Liver (tissue), 3 donors: ENCODE results near the gene DONSON.

Experiments used
- ATF3 ChIP-seq: IDR thresholded peaks from 2 replicates; pipeline ENCODE4 v1.6.1; 2016; ENCODE audit warnings: antibody characterized with exemption
- CTCF ChIP-seq: fragments of 150-350 bp; IDR thresholded peaks from 2 replicates; pipeline ENCODE4 v1.5.1; 2017; ENCODE audit warnings: improper control_type of control experiment, low read depth, low read length; ENCODE audit not compliant: missing input control
- FOXA1 ChIP-seq: IDR thresholded peaks from 2 replicates; pipeline ENCODE4 v1.6.1; 2016; ENCODE audit warnings: antibody characterized with exemption
- HNF4A ChIP-seq, 2 donors: conservative IDR thresholded peaks; 2 replicates each; pipeline ENCODE4 v1.6.1; 2016; ENCODE audit warnings: antibody characterized with exemption in 2 of 2, mild to moderate bottlenecking in 2 of 2
- RAD21 ChIP-seq, 2 donors: IDR thresholded peaks; 2 replicates each; pipeline ENCODE4 v1.6.1; 2016; ENCODE audit warnings: antibody characterized with exemption in 2 of 2, mild to moderate bottlenecking in 2 of 2
- REST ChIP-seq: IDR thresholded peaks from 2 replicates; pipeline ENCODE4 v1.6.1; 2016; ENCODE audit warnings: antibody characterized with exemption, mild to moderate bottlenecking
- RXRA ChIP-seq, 2 donors: IDR thresholded peaks; 2 replicates each; pipeline ENCODE4 v1.6.1; 2017 to 2018; ENCODE audit warnings: antibody characterized with exemption in 2 of 2, mild to moderate bottlenecking in 1 of 2
- SP1 ChIP-seq: IDR thresholded peaks from 2 replicates; pipeline ENCODE4 v1.6.1; 2018; ENCODE audit warnings: antibody characterized with exemption, mild to moderate bottlenecking
- TAF1 ChIP-seq: conservative IDR thresholded peaks from 2 replicates; pipeline ENCODE4 v1.6.1; 2016; ENCODE audit warnings: antibody characterized with exemption, mild to moderate bottlenecking
- YY1 ChIP-seq: IDR thresholded peaks from 2 replicates; pipeline ENCODE4 v1.6.1; 2016; ENCODE audit warnings: antibody characterized with exemption, mild to moderate bottlenecking
- TF ChIP-seq, protein P1 (sequence below): IDR thresholded peaks from 2 replicates; pipeline ENCODE4 v1.6.1; 2016; ENCODE audit warnings: antibody characterized with exemption
- TF ChIP-seq, protein P2 (sequence below): IDR thresholded peaks from 2 replicates; pipeline ENCODE4 v1.6.1; 2016; ENCODE audit warnings: antibody characterized with exemption
- donor health status: healthy.
- donor health status: healthy.

DNA sequence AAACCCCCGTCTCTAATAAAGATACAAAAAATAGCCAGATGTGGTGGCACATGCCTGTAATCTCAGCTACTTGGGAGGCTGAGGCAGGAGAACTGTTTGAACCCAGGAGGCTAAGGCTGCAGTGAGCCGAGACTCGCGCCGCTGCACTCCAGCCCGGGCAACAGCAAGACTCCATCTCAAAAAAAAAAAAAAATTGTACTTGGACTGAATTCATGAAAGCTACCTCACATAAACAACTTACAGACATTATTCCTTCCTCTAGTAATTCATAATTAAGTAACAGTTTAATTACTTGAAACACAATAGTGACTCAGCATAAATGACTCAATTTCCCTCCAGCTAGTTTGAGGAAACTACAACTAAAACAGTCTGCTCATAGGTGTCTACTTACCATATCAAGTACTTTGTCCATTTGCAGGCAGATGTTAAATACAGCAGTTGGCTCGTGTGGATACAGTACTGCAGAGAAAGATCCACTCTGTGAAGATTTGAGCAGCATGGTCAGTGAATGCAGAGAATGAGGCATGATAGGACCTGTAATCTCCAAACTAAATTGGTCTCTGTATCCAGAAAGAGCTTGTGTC, 9.4 kb downstream of the DONSON start:
- TF ChIP-seq CTCF: no peak
- no peak for TF ChIP-seq FOXA1
- no peak for TF ChIP-seq REST
- no peak for TF ChIP-seq RAD21 (IDR thresholded peaks at IDR 0.05)
- TF ChIP-seq YY1: no peak
- no peak for TF ChIP-seq HNF4A (conservative IDR thresholded peaks at IDR 0.05)
- no peak for TF ChIP-seq ATF3
- no peak for TF ChIP-seq TAF1
- no peak for TF ChIP-seq RXRA (IDR thresholded peaks at IDR 0.05)
- TF ChIP-seq, protein P1, sequence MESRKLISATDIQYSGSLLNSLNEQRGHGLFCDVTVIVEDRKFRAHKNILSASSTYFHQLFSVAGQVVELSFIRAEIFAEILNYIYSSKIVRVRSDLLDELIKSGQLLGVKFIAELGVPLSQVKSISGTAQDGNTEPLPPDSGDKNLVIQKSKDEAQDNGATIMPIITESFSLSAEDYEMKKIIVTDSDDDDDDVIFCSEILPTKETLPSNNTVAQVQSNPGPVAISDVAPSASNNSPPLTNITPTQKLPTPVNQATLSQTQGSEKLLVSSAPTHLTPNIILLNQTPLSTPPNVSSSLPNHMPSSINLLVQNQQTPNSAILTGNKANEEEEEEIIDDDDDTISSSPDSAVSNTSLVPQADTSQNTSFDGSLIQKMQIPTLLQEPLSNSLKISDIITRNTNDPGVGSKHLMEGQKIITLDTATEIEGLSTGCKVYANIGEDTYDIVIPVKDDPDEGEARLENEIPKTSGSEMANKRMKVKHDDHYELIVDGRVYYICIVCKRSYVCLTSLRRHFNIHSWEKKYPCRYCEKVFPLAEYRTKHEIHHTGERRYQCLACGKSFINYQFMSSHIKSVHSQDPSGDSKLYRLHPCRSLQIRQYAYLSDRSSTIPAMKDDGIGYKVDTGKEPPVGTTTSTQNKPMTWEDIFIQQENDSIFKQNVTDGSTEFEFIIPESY: no peak
- no peak for TF ChIP-seq SP1
- TF ChIP-seq, protein P2, sequence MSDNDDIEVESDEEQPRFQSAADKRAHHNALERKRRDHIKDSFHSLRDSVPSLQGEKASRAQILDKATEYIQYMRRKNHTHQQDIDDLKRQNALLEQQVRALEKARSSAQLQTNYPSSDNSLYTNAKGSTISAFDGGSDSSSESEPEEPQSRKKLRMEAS: no peak
